ENCODE results near the gene HTR1D. TPM values are rescaled to one million over a fixed set of nuclear protein-coding genes. Genes with fewer than 3 reads are reported as not detected.

HTR1D gene
- total RNA-seq, 4 donors from 2014 or later = 0.46 TPM; not detected in 3

DNA sequence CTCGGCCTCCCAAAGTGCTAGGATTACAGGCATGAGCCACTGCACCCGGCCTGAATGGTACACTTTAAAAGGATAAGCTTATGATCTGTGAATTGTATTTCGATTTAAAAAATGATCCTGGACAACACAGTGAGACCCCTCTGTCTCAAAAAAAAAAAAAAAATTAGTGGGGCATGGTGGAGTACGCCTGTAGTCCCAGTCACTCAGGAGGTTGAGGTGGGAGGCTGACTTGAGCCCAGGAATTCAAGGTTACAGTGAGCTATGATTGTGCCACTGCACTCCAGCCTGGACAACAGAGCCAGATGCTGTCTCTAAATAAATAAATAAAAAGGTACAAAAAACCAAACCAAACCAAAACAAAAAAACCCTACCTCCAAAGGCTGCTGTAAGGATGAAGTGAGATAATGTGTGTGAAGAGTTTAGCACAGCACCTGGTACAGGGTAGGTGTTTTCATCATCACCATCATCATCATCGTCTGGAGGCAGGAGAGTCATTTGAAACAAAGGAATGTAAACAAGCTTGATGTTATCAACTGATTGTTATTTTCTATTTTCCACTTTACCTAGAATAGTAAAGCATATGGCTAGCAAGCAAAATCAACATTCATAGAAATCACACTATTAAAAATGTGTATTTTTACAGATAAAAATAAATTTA lies 22.5 kb upstream of the HTR1D start:
- H3K4me1 ChIP-seq = no peaks in the 10 kb centered on the region
- WGBS, 2 donors (ENCODE audit: low coverage in 1 of 2) = 89% methylated on average over 1 to 3 of the region's 5 CpGs
- H3K9me3 ChIP-seq = no peaks in the 10 kb centered on the region
- ATAC-seq = no peak
- H3K36me3 ChIP-seq = no peaks in the 10 kb centered on the region
- TF ChIP-seq EP300 (IDR thresholded peaks at IDR 0.05) (no peak), POLR2A (IDR thresholded peaks at IDR 0.05) (no peak), POLR2AphosphoS5 (IDR thresholded peaks at IDR 0.05) (no peak)
- TF ChIP-seq, protein P1, sequence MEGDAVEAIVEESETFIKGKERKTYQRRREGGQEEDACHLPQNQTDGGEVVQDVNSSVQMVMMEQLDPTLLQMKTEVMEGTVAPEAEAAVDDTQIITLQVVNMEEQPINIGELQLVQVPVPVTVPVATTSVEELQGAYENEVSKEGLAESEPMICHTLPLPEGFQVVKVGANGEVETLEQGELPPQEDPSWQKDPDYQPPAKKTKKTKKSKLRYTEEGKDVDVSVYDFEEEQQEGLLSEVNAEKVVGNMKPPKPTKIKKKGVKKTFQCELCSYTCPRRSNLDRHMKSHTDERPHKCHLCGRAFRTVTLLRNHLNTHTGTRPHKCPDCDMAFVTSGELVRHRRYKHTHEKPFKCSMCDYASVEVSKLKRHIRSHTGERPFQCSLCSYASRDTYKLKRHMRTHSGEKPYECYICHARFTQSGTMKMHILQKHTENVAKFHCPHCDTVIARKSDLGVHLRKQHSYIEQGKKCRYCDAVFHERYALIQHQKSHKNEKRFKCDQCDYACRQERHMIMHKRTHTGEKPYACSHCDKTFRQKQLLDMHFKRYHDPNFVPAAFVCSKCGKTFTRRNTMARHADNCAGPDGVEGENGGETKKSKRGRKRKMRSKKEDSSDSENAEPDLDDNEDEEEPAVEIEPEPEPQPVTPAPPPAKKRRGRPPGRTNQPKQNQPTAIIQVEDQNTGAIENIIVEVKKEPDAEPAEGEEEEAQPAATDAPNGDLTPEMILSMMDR (IDR thresholded peaks at IDR 0.05) = no peak
- H3K4me3 ChIP-seq = no peak overlapping the region
- H3K27me3 ChIP-seq = peaks cover 12% of the 10 kb centered on the region
- H3K27ac ChIP-seq = no peak overlapping the region

DNA sequence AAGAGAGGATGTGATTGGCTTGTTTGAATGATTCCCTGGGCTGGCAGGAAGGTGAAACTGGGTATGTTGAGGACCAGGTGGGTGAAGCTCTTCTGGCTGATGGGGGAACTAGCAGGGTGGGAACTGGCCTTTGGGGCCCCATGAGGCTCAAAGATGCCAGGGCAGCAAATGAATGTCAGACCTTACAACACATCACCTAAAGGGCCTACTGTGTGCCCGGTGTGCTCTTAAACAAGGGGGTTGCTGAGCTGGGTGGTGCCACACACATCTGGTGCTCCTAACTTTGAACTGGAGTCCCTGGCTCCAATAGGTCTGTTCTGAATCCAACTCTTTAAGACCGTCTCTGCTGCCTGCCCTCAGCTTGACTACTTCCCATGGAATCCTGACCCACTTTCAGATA lies 21.3 kb upstream of the HTR1D start:
- TF ChIP-seq POLR2A (IDR thresholded peaks at IDR 0.05) = no peak
- TF ChIP-seq, protein P1 (IDR thresholded peaks at IDR 0.05) = no peak
- no peak for TF ChIP-seq POLR2AphosphoS5 (IDR thresholded peaks at IDR 0.05)
- no peak for TF ChIP-seq EP300 (IDR thresholded peaks at IDR 0.05)

DNA sequence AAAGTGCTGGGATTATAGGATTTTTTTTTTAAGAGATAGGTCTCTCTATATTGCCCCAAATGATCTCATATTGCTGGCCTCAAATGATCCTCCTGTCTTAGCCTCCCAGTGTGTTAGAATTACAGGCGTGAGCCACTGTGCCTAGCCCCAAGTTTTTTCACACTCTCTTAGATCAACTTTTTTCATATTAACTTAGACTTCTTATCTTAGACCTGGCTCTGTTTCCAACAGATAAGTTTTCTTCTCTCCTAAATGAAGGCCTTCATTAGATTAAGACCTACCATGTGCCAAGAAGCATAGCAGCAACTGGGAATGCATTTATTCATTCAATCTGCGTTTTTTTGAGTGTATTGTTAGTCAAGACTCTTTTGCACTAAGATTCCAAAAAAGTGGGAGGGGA lies 20.2 kb upstream of the HTR1D start:
- no peak for ATAC-seq
- Histone ChIP-seq H3K27me3 (peaks cover 12% of the 10 kb centered on the region), H3K27ac (no peak overlapping the region), H3K36me3 (no peaks in the 10 kb centered on the region), H3K4me1 (no peaks in the 10 kb centered on the region), H3K4me3 (no peak overlapping the region), H3K9me3 (no peaks in the 10 kb centered on the region)
- TF ChIP-seq, protein P1 (IDR thresholded peaks at IDR 0.05) = no peak
- no peak for TF ChIP-seq POLR2AphosphoS5 (IDR thresholded peaks at IDR 0.05)
- no peak for TF ChIP-seq POLR2A (IDR thresholded peaks at IDR 0.05)
- TF ChIP-seq EP300 (IDR thresholded peaks at IDR 0.05) = no peak
- WGBS, 2 donors (ENCODE audit: low coverage in 1 of 2) = 86 to 96% methylated on average over 2 of the region's 2 CpGs

More for the DNA sequence above, 21.3 kb upstream of the HTR1D start:
- Histone ChIP-seq H3K36me3 (no peaks in the 10 kb centered on the region), H3K4me3 (no peak overlapping the region), H3K27me3 (peaks cover 12% of the 10 kb centered on the region), H3K4me1 (no peaks in the 10 kb centered on the region), H3K9me3 (no peaks in the 10 kb centered on the region), H3K27ac (no peak overlapping the region)
- WGBS, 2 donors (ENCODE audit: low coverage in 1 of 2) = 100% methylated on average over 2 of the region's 2 CpGs
- ATAC-seq = no peak

GRCh38 chr1:23227806-23228205 lies 10.5 kb upstream of the HTR1D start:
- no peak for ATAC-seq

More at GRCh38 chr1:23227806-23228205, 10.5 kb upstream of the HTR1D start:
- WGBS, 2 donors (ENCODE audit: low coverage in 1 of 2) = 90 to 94% methylated on average over 1 to 2 of the region's 2 CpGs
- Histone ChIP-seq H3K27me3 (peaks cover 22% of the 10 kb centered on the region), H3K27ac (no peak overlapping the region), H3K4me1 (no peaks in the 10 kb centered on the region), H3K36me3 (no peaks in the 10 kb centered on the region), H3K9me3 (peaks cover 0 to 7% (median 0%) of the 10 kb centered on the region in 3 donors), H3K4me3 (no peak overlapping the region)
- TF ChIP-seq, protein P1 (IDR thresholded peaks at IDR 0.05) = no peak
- TF ChIP-seq POLR2A (IDR thresholded peaks at IDR 0.05) (no peak), POLR2AphosphoS5 (IDR thresholded peaks at IDR 0.05) (no peak), EP300 (IDR thresholded peaks at IDR 0.05) (no peak)
